Natural killer cell treated with Interleukin-12 subunit alpha and Interleukin-12 subunit beta and Interleukin-15 and Interleukin-18, amount 100 ng/mL, for 72 hours (primary cell): ENCODE data around the gene THUMPD2. TPM values are rescaled to one million over a fixed set of nuclear protein-coding genes. Genes with fewer than 3 reads are reported as not detected.
A peak's percentile ranks its signal among the peaks of the same experiment; 100 is the strongest.

Experiments used
- ATAC-seq, 2 donors: fragments of 150-1000 bp; cut with Tn5 transposase in 1 of 2; sonication (Bioruptor Pico), chemical (Tn5 transposase) in 1 of 2; 2 replicates each; pipeline ENCODE4 v1.10.0; 2021
- DNase-seq: peaks from one replicate; pipeline ENCODE4 v3.0.0; 2022; ENCODE audit warnings: low spot score
- H3K27ac Mint-ChIP-seq, 2 donors: 1 replicate in 1 of 2; 2 replicates in 1 of 2; pipeline ENCODE4 v1.8.0; 2022; ENCODE audit warnings: mixed read lengths in 2 of 2, mild to moderate bottlenecking in 1 of 2, moderate library complexity in 1 of 2
- H3K27me3 Mint-ChIP-seq, 2 donors: 1 replicate in 1 of 2; 2 replicates in 1 of 2; pipeline ENCODE4 v1.8.0; 2022; ENCODE audit warnings: mixed read lengths in 2 of 2
- H3K36me3 Mint-ChIP-seq: one replicate; pipeline ENCODE4 v1.8.0; 2022; ENCODE audit warnings: mixed read lengths
- H3K4me1 Mint-ChIP-seq, 2 donors: 1 replicate in 1 of 2; 2 replicates in 1 of 2; pipeline ENCODE4 v1.8.0; 2022; ENCODE audit warnings: low read depth in 2 of 2, mixed read lengths in 2 of 2, mild to moderate bottlenecking in 1 of 2
- H3K4me3 Mint-ChIP-seq: one replicate; pipeline ENCODE4 v1.8.0; 2022; ENCODE audit warnings: mixed read lengths
- H3K9me3 Mint-ChIP-seq: 2 replicates; pipeline ENCODE4 v1.8.0; 2022; ENCODE audit warnings: mixed read lengths
- total RNA-seq, 2 donors: library from RNA; stranded (reverse); gene quantifications; one replicate each; pipeline ENCODE4 v1.2.3, GENCODE V29; 2022

The THUMPD2 gene
- total RNA-seq, 2 donors from 2014 or later: 9.9 to 26.1 TPM

- no peak overlapping the region for H3K4me3 Mint-ChIP-seq
- DNase-seq: no peak
- peaks cover 8 to 20% of the 10 kb centered on the region in 2 donors for H3K27me3 Mint-ChIP-seq
- H3K27ac Mint-ChIP-seq: no peak overlapping the region
- no peaks in the 10 kb centered on the region for H3K36me3 Mint-ChIP-seq
- no peak for ATAC-seq
- H3K4me1 Mint-ChIP-seq: no peaks in the 10 kb centered on the region
- H3K9me3 Mint-ChIP-seq: peaks cover 3% of the 10 kb centered on the region
Measured at GRCh38 chr2:39720970-39721369, 58.1 kb downstream of the THUMPD2 start.

DNA sequence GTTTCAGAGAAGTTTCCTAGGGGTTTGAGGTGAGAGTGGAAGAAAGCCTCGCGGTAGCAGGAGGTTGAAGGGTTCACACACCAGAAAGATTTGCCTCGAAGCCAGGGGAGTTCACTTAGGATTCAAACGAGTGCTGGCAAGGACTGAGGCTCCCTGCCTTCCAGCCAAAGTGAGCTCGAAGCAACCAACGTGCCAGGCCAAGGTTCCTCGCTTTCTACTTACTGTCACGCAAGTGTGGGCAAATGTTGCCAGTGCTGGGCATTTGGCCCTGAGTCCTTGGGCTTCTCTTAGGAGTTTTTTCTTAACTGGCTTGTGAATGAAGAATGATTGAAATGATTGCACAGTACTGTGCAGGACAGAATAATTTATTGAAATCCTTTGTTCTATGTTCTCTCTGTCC, 59.7 kb downstream of the THUMPD2 start:
- Mint-ChIP-seq H3K9me3 (no peaks in the 10 kb centered on the region), H3K27ac (no peak overlapping the region), H3K4me1 (no peaks in the 10 kb centered on the region), H3K36me3 (no peaks in the 10 kb centered on the region), H3K4me3 (no peak overlapping the region), H3K27me3 (peaks cover 7 to 25% of the 10 kb centered on the region in 2 donors)
- DNase-seq: no peak
- ATAC-seq: no peak

DNA sequence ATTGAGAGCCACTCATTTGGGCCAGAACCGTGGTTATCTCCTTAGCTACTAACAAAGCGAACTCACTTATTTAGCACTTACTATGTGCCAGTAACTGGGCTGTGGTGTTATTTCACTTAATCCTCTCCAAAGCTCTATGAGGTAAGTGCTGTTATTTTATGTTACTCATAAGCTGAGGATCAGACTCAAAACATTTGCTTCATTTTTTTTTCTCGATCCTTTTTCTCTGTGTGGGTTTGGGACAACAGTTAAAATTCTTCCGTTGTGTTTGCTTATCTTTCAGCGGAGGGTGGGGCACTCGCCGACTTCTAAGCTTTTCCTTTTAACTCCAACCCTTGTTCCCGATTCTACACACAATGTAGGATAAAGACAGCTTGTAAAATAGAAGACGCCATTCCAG, 60.6 kb downstream of the THUMPD2 start:
- DNase-seq (no peak), ATAC-seq (no peak)
- Mint-ChIP-seq H3K27ac (no peak overlapping the region), H3K36me3 (no peaks in the 10 kb centered on the region), H3K9me3 (no peaks in the 10 kb centered on the region), H3K4me3 (no peak overlapping the region), H3K27me3 (peaks cover 4 to 33% of the 10 kb centered on the region in 2 donors), H3K4me1 (no peaks in the 10 kb centered on the region)

DNA sequence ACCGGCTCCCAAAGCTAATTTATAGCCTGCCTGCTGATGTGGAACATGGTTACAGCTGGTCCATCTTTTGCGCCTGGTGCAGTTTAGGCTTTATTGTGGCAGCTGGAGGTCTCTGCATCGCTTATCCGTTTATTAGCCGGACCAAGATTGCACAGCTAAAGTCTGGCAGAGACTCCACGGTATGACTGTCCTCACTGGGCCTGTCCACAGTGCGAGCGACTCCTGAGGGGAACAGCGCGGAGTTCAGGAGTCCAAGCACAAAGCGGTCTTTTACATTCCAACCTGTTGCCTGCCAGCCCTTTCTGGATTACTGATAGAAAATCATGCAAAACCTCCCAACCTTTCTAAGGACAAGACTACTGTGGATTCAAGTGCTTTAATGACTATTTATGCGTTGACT, 62.0 kb downstream of the THUMPD2 start:
- DNase-seq (no peak), ATAC-seq (peak in 1 of 2 donors; percentile 43)
- Mint-ChIP-seq H3K4me1 (no peaks in the 10 kb centered on the region), H3K36me3 (no peaks in the 10 kb centered on the region), H3K9me3 (no peaks in the 10 kb centered on the region), H3K27ac (no peak overlapping the region), H3K4me3 (no peak overlapping the region), H3K27me3 (peaks cover 10 to 40% of the 10 kb centered on the region in 2 donors)

DNA sequence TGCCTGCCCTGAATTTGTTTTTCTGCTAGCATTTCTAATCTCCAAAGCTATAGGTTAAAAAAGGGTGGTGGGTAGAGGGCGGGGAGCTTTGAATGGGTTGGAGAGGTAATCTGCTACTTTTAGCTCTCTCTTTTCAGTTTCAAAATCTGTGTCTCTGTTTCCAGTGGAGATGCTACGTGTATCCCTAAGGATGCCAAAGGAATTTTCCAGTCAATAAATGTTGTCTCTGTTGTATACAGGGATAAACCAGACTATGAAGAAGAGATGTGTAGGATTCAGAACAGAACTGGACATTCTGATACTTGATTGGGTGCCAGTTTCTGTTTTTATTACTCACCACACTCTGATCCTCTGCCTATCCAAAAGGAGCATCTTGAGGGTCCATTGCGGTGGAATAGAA, 63.2 kb downstream of the THUMPD2 start:
- H3K4me3 Mint-ChIP-seq: no peak overlapping the region
- H3K27ac Mint-ChIP-seq: no peak overlapping the region
- peaks cover 10 to 29% of the 10 kb centered on the region in 2 donors for H3K27me3 Mint-ChIP-seq
- no peaks in the 10 kb centered on the region for H3K36me3 Mint-ChIP-seq
- H3K4me1 Mint-ChIP-seq: no peaks in the 10 kb centered on the region
- no peak for ATAC-seq
- DNase-seq: no peak
- no peaks in the 10 kb centered on the region for H3K9me3 Mint-ChIP-seq

- H3K4me3 Mint-ChIP-seq: no peak overlapping the region
- no peaks in the 10 kb centered on the region for H3K9me3 Mint-ChIP-seq
- no peaks in the 10 kb centered on the region for H3K36me3 Mint-ChIP-seq
- DNase-seq (no peak), ATAC-seq (no peak)
- H3K27ac Mint-ChIP-seq: no peak overlapping the region
- no peaks in the 10 kb centered on the region for H3K4me1 Mint-ChIP-seq
- H3K27me3 Mint-ChIP-seq: peaks cover 5 to 23% of the 10 kb centered on the region in 2 donors
Measured at GRCh38 chr2:39715095-39715494, 64.0 kb downstream of the THUMPD2 start.

GRCh38 chr2:39712953-39713352, 66.1 kb downstream of the THUMPD2 start:
- Mint-ChIP-seq H3K27ac (no peak overlapping the region), H3K36me3 (no peaks in the 10 kb centered on the region), H3K4me3 (no peak overlapping the region), H3K9me3 (no peaks in the 10 kb centered on the region), H3K4me1 (no peaks in the 10 kb centered on the region), H3K27me3 (peaks cover 7 to 23% of the 10 kb centered on the region in 2 donors)
- ATAC-seq: no peak
- no peak for DNase-seq

GRCh38 chr2:39710807-39711206, 68.3 kb downstream of the THUMPD2 start:
- Mint-ChIP-seq H3K4me3 (no peak overlapping the region), H3K27me3 (peaks cover 11 to 23% of the 10 kb centered on the region in 2 donors), H3K9me3 (no peaks in the 10 kb centered on the region), H3K27ac (no peak overlapping the region), H3K36me3 (no peaks in the 10 kb centered on the region), H3K4me1 (no peaks in the 10 kb centered on the region)
- no peak for ATAC-seq
- no peak for DNase-seq

- Mint-ChIP-seq H3K4me1 (no peaks in the 10 kb centered on the region), H3K36me3 (no peaks in the 10 kb centered on the region), H3K27ac (no peak overlapping the region), H3K4me3 (no peak overlapping the region), H3K9me3 (no peaks in the 10 kb centered on the region), H3K27me3 (peaks cover 10 to 11% of the 10 kb centered on the region in 2 donors)
- no peak for ATAC-seq
- DNase-seq: no peak
Measured at GRCh38 chr2:39708003-39708402, 71.1 kb downstream of the THUMPD2 start.

DNA sequence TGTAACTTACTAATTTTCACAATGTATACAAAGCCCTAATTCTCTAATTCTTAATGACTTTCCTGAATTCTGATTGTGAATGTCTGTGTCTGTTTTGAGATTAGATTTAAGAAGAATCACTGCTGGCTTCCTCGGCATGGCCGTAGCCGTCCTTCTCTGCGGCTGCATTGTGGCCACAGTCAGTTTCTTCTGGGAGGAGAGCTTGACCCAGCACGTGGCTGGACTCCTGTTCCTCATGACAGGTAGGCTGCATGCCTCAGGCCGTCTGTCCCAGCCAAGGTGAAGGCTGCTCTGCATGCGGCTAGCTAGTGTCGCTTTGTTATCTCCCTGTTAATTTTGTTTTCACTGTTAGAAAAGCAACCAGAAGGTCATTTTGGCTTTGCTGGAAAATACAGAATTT, 72.1 kb downstream of the THUMPD2 start:
- H3K27ac Mint-ChIP-seq: no peak overlapping the region
- DNase-seq (no peak), ATAC-seq (no peak)
- peaks cover 7 to 9% of the 10 kb centered on the region in 2 donors for H3K27me3 Mint-ChIP-seq
- peaks cover 4% of the 10 kb centered on the region for H3K9me3 Mint-ChIP-seq
- H3K4me3 Mint-ChIP-seq: no peak overlapping the region
- no peaks in the 10 kb centered on the region for H3K4me1 Mint-ChIP-seq
- peaks cover 4% of the 10 kb centered on the region for H3K36me3 Mint-ChIP-seq

DNA sequence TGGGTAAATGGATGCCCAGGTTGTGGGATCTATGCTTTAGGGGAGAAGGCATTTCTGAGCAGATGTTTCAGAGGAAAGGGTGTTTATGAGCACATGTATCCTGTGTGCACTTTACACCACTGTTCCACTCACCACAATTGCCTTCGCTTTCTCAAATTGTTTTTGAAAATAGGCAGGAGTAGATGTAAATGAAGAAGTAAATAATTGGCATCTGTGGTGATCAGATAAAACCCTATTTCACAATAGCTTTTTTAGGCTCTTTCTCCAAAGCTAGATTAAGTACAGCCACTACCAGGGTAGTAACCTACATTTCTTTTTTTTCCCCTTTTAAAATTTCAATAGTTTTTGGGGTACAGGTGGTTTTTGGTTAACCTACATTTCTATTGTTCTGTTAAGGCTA, 72.7 kb downstream of the THUMPD2 start:
- DNase-seq (no peak), ATAC-seq (no peak)
- Mint-ChIP-seq H3K36me3 (peaks cover 11% of the 10 kb centered on the region), H3K9me3 (peaks cover 9% of the 10 kb centered on the region), H3K27me3 (peaks cover 7 to 16% of the 10 kb centered on the region in 2 donors), H3K4me1 (no peaks in the 10 kb centered on the region), H3K4me3 (no peak overlapping the region), H3K27ac (no peak overlapping the region)

GRCh38 chr2:39705638-39706037, 73.4 kb downstream of the THUMPD2 start:
- H3K9me3 Mint-ChIP-seq: peaks cover 10% of the 10 kb centered on the region
- no peak overlapping the region for H3K27ac Mint-ChIP-seq
- peaks cover 7 to 17% of the 10 kb centered on the region in 2 donors for H3K27me3 Mint-ChIP-seq
- ATAC-seq (no peak), DNase-seq (no peak)
- H3K4me3 Mint-ChIP-seq: no peak overlapping the region
- H3K36me3 Mint-ChIP-seq: peaks cover 16% of the 10 kb centered on the region
- no peaks in the 10 kb centered on the region for H3K4me1 Mint-ChIP-seq

DNA sequence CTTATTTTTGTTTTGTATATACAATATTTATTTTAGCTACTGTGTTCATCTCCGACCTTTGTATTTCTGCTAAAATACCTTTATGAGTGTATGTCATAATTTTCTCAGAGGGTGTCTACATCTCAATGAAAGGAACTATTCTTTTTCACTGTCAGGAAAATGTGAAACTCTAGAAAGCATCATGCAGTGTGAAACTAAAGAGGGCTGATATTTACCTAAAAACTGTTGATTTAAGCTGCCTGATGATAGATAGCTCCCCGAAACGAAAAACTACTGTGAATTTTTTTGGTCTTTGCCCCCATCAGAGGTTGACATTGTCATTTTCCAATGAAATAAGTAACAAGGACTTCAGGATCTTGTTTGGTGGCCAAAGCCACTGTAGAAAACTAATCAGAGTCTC, 74.5 kb downstream of the THUMPD2 start:
- ATAC-seq (no peak), DNase-seq (no peak)
- Mint-ChIP-seq H3K4me3 (no peak overlapping the region), H3K9me3 (peaks cover 16% of the 10 kb centered on the region), H3K27me3 (peaks cover 7 to 18% of the 10 kb centered on the region in 2 donors), H3K27ac (no peak overlapping the region), H3K4me1 (no peaks in the 10 kb centered on the region), H3K36me3 (peaks cover 16% of the 10 kb centered on the region)

DNA sequence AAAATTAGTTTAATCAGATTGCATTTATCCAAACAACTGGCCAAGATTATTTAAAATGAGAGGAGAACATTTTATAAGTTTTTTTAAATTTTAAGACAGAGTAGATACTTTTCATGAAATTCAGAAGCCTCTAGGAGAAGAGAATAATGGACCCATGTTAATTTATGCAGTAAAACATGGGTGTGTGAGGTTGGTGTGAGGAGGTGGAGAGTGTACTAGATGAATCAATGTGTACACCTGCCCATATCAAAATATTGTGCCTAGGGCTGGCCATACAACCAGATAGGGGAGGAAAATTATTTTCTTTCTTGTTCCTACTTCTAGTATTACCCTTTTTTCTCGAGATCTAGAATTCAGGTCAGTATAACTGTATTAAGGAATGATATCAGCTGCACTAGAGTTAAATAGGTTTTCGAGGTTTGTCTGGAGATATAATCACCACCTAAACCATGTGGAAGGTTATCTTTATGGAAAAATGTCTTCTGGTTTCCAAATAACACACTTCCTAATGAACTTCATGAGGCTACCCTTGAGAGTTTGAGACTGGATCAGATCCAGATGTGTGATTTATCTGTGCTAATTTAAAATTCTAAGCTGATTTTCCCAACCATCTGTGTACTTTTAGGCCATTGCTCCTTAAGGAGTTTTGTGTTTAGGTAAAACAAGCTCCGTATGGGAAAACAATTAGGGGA, 75.7 kb downstream of the THUMPD2 start:
- Mint-ChIP-seq H3K4me1 (no peaks in the 10 kb centered on the region), H3K27ac (no peak overlapping the region), H3K36me3 (peaks cover 16% of the 10 kb centered on the region), H3K9me3 (peaks cover 16% of the 10 kb centered on the region), H3K4me3 (no peak overlapping the region), H3K27me3 (peaks cover 11 to 21% of the 10 kb centered on the region in 2 donors)
- no peak for ATAC-seq
- no peak for DNase-seq

DNA sequence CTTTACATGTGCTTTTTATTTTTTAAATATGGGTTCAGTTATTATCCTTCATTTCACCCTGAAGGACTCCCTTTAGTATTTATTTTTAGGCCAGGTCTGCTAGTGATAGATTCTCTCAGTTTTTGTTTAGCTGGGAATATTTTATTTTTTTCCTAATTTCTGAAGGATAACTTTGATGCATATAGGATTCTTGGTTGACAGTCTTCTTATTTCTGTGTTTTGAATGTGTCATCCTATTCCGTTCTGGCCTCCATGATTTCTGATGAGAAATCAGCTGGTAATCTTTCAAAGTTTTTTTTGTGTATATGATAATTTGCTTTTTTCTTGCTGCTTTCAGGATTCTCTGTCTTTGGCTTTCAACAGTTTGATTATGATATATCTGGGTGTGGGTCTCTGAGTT, 77.9 kb downstream of the THUMPD2 start:
- H3K27me3 Mint-ChIP-seq: peaks cover 5 to 29% of the 10 kb centered on the region in 2 donors
- DNase-seq: no peak
- ATAC-seq: no peak
- H3K27ac Mint-ChIP-seq: no peak overlapping the region
- H3K4me1 Mint-ChIP-seq: no peaks in the 10 kb centered on the region
- H3K36me3 Mint-ChIP-seq: peaks cover 16% of the 10 kb centered on the region
- H3K9me3 Mint-ChIP-seq: peaks cover 16% of the 10 kb centered on the region
- no peak overlapping the region for H3K4me3 Mint-ChIP-seq
